DND-41 (cell line): ENCODE measurements around the gene IMP4.

Experiments
- ATAC-seq: fragments of 200-7000 bp; cut with Tn5 transposase; 3 replicates; pipeline ENCODE4 v1.9.1; 2021; ENCODE audit warnings: low read depth; ENCODE audit not compliant: insufficient read depth
- DNase-seq: peaks from one replicate; pipeline ENCODE4 v3.0.0-alpha.2; 2020
- H2AFZ ChIP-seq: 2 replicates; pipeline ENCODE4 v1.6.0; 2012; ENCODE audit warnings: low read depth, low read length
- H3K27ac ChIP-seq: 2 replicates; pipeline ENCODE4 v1.5.1; 2012; ENCODE audit warnings: low read length, inconsistent platforms
- H3K27me3 ChIP-seq: fragments of 200-600 bp; sonication (generic); 2 replicates; pipeline ENCODE4 v1.6.0; 2012; ENCODE audit warnings: low read length, mild to moderate bottlenecking, inconsistent platforms; ENCODE audit not compliant: insufficient read depth, poor library complexity
- H3K36me3 ChIP-seq: 2 replicates; pipeline ENCODE4 v1.5.1; 2012; ENCODE audit warnings: low read length, inconsistent platforms; ENCODE audit not compliant: insufficient read depth
- H3K4me1 ChIP-seq: 2 replicates; pipeline ENCODE4 v1.5.1; 2012; ENCODE audit warnings: mild to moderate bottlenecking, low read length; ENCODE audit not compliant: insufficient read depth
- H3K4me2 ChIP-seq: 2 replicates; pipeline ENCODE4 v1.6.0; 2012; ENCODE audit warnings: mild to moderate bottlenecking, moderate library complexity, low read length, inconsistent platforms; ENCODE audit not compliant: insufficient read depth
- H3K4me3 ChIP-seq, 2 experiments: fragments of 200-600 bp in 1 of 2; shearing (Covaris generic) in 1 of 2; 2 replicates each; pipeline ENCODE4 v1.5.1; 2012 to 2016; ENCODE audit warnings: inconsistent platforms in 2 of 2, low read length in 2 of 2, mild to moderate bottlenecking in 2 of 2, low read depth in 1 of 2, moderate library complexity in 1 of 2
- H3K79me2 ChIP-seq: 2 replicates; pipeline ENCODE4 v1.6.0; 2012; ENCODE audit warnings: low read length, inconsistent platforms; ENCODE audit not compliant: insufficient read depth
- H3K9ac ChIP-seq: 2 replicates; pipeline ENCODE4 v1.6.0; 2012; ENCODE audit warnings: low read depth, mild to moderate bottlenecking, inconsistent platforms, low read length, moderate library complexity
- H3K9me3 ChIP-seq: 2 replicates; pipeline ENCODE4 v1.5.1; 2012; ENCODE audit warnings: low read length, moderate library complexity, mild to moderate bottlenecking, inconsistent platforms; ENCODE audit not compliant: insufficient read depth, severe bottlenecking
- H4K20me1 ChIP-seq: 2 replicates; pipeline ENCODE4 v1.6.0; 2012; ENCODE audit warnings: low read length; ENCODE audit not compliant: insufficient read depth
- EZH2 ChIP-seq: IDR thresholded peaks from 3 replicates; pipeline ENCODE4 v1.6.1; 2012; ENCODE audit warnings: borderline replicate concordance, low read depth, mild to moderate bottlenecking, moderate library complexity, low read length, inconsistent platforms; ENCODE audit not compliant: severe bottlenecking
- TF ChIP-seq, protein P1 (sequence below): IDR thresholded peaks from 2 replicates; pipeline ENCODE4 v1.5.1; 2012; ENCODE audit warnings: borderline replicate concordance, low read length, moderate library complexity, mild to moderate bottlenecking; ENCODE audit not compliant: poor library complexity, severe bottlenecking; ENCODE audit errors: extremely low read depth

The IMP4 gene

DNA sequence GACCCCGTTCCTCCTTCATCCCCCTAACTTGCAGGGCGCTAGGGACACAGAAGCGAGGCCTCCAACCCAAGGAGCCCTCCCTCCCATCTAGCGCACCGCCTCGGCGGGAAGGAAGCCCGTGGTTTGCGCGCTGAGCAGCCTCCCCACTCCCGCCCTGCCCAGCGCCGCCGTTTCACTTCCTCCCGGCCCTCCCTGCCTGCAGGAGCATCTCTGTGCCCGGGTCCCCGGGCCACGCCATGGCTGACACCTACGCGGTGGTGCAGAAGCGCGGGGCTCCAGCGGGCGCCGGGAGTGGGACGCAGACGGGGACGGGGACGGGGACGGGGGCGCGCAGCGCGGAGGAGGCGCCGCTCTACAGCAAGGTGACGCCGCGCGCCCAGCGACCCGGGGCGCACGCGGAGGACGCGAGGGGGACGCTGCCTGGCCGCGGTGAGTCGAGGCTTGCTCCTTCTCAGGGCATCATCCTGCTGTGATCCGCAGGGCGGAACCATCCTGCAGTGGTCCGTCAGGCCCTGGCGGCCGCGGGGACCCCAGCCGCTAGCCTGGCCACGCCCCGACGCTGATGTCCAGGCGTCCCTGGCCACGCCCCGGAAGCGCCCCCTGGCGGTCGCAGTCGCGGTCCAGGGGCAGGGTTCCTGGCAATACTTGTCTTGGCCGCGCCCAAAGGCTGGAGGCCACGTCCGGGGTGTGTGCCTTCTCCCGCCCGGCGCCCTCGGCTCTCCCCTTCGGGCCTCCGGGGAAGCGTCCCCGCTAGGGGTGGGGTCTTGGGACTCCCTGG lies 29.5 kb downstream of the IMP4 start:
- TF ChIP-seq, protein P1, sequence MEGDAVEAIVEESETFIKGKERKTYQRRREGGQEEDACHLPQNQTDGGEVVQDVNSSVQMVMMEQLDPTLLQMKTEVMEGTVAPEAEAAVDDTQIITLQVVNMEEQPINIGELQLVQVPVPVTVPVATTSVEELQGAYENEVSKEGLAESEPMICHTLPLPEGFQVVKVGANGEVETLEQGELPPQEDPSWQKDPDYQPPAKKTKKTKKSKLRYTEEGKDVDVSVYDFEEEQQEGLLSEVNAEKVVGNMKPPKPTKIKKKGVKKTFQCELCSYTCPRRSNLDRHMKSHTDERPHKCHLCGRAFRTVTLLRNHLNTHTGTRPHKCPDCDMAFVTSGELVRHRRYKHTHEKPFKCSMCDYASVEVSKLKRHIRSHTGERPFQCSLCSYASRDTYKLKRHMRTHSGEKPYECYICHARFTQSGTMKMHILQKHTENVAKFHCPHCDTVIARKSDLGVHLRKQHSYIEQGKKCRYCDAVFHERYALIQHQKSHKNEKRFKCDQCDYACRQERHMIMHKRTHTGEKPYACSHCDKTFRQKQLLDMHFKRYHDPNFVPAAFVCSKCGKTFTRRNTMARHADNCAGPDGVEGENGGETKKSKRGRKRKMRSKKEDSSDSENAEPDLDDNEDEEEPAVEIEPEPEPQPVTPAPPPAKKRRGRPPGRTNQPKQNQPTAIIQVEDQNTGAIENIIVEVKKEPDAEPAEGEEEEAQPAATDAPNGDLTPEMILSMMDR, result peak; percentile 55
- TF ChIP-seq EZH2, result no peak
- 0 out of 2 replicates have a peak, but pooled peaks cover 5% of the 10 kb centered on the region for H3K36me3 ChIP-seq
- H3K27ac ChIP-seq, result peak overlapping the region; percentile 73
- peak; percentile 74 for DNase-seq
- no peaks in the 10 kb centered on the region for H4K20me1 ChIP-seq
- peak; percentile 88 for ATAC-seq
- H3K4me2 ChIP-seq, result peak overlapping the region; percentile 66
- H2AFZ ChIP-seq, result peak overlapping the region; percentile 67
- no peaks in the 10 kb centered on the region for H3K9me3 ChIP-seq
- no peaks in the 10 kb centered on the region for H3K27me3 ChIP-seq
- peaks cover 25% of the 10 kb centered on the region for H3K4me1 ChIP-seq
- H3K79me2 ChIP-seq, result peaks cover 14% of the 10 kb centered on the region
- peak overlapping the region; percentile 34 to 60 for H3K4me3 ChIP-seq
- peak overlapping the region; percentile 64 for H3K9ac ChIP-seq

DNA sequence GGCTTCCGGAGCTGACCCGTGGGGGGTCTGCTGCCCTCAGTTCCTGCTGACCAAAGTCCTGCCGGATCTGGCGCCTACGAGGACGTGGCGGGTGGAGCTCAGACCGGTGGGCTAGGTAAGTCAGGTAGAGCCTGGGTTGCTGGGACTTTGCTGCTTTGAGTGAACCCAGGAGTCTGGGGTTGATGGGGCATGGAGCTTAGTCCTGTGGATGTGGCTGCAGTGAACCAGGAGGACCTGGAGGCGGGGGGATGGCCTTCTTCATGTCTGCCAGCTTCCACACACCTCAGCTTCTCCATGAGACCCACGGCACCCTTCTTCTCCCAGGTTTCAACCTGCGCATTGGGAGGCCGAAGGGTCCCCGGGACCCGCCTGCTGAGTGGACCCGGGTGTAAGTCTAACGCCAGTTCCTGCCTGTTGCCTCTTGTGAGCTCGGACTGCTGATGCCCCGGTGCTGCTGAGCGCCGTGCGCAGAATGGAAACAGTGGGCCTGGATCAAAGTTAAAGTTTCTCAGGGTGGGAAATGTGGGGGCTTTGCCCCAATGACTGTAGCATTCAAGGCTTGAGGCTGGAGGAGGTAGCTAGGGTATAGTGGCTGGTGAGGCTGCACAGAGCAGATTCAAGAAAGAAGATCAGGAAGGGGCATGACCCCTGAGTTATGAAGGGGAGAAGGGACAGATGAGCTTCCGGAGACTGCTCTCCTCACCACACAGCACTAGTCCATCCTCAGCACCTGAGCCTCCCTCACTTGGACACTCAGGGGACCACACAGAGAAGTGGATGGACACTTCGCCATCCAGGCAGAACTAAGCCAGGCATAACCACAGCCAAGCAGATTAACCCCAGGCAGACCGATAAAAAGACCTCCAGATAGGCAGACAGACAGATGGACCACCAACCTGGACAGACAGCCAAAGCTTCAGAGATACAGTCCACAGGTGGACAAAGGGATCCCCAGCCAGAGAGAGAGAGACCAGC lies 30.4 kb downstream of the IMP4 start:
- H2AFZ ChIP-seq, result peak overlapping the region; percentile 67
- H3K27me3 ChIP-seq, result no peaks in the 10 kb centered on the region
- ATAC-seq (no peak), DNase-seq (no peak)
- H3K9ac ChIP-seq, result peak overlapping the region; percentile 64
- peaks cover 25% of the 10 kb centered on the region for H3K4me1 ChIP-seq
- peak overlapping the region; percentile 73 for H3K27ac ChIP-seq
- H3K9me3 ChIP-seq, result no peaks in the 10 kb centered on the region
- peak overlapping the region; percentile 66 for H3K4me2 ChIP-seq
- no peaks in the 10 kb centered on the region for H4K20me1 ChIP-seq
- H3K36me3 ChIP-seq, result 0 out of 2 replicates have a peak, but pooled peaks cover 5% of the 10 kb centered on the region
- H3K4me3 ChIP-seq, result peak overlapping the region; percentile 34 to 60; a peak in 3 of 4 replicates
- H3K79me2 ChIP-seq, result peaks cover 14% of the 10 kb centered on the region
- TF ChIP-seq, protein P1, result no peak

GRCh38 chr2:130373808-130374365 lies 31.2 kb downstream of the IMP4 start:
- no peak for ATAC-seq
- peaks cover 25% of the 10 kb centered on the region for H3K4me1 ChIP-seq

More at GRCh38 chr2:130373808-130374365, 31.2 kb downstream of the IMP4 start:
- no peak overlapping the region for H3K4me3 ChIP-seq
- TF ChIP-seq, protein P1, result no peak
- TF ChIP-seq EZH2, result no peak
- no peak overlapping the region for H3K9ac ChIP-seq
- 0 out of 2 replicates have a peak, but pooled peaks cover 5% of the 10 kb centered on the region for H3K36me3 ChIP-seq
- no peak for DNase-seq
- H3K79me2 ChIP-seq, result peaks cover 14% of the 10 kb centered on the region
- no peak overlapping the region for H3K27ac ChIP-seq
- H4K20me1 ChIP-seq, result no peaks in the 10 kb centered on the region
- no peak overlapping the region for H3K4me2 ChIP-seq
- H3K9me3 ChIP-seq, result no peaks in the 10 kb centered on the region
- H3K27me3 ChIP-seq, result no peaks in the 10 kb centered on the region
- no peak overlapping the region for H2AFZ ChIP-seq
